H1 (cell line): ENCODE measurements around the gene MAP9. TPM values are rescaled to one million over a fixed set of nuclear protein-coding genes. Genes with fewer than 3 reads are reported as not detected.

Experiments
- CTCF ChIA-PET: fragments of 300-600 bp; sonication (Branson Sonifier 250); formaldehyde crosslinking; loops from one replicate; lab custom pipeline; 2021; ENCODE audit not compliant: partially characterized antibody; lab: Charles Lee
- POLR2A ChIA-PET: fragments of 300-600 bp; sonication (Branson Sonifier 250); formaldehyde crosslinking; loops from one replicate; lab custom pipeline; 2021; ENCODE audit warnings: inconsistent platforms; ENCODE audit not compliant: partially characterized antibody; lab: Charles Lee
- DNase-seq, 2 experiments: peaks; one replicate each; pipeline versions ENCODE4 v3.0.0 to v3.0.0-alpha.2; 2010 to 2022; ENCODE audit warnings: low spot score in 2 of 2, low read depth in 1 of 2, mixed read lengths in 1 of 2
- FAIRE-seq: peaks from 2 replicates; lab custom pipeline; 2011; peaks lifted over from hg19 to GRCh38; lab: Jason Lieb, UNC
- H2AFZ ChIP-seq: 2 replicates; pipeline ENCODE4 v1.8.1; 2012; ENCODE audit warnings: low read length, inconsistent platforms
- H2AK5ac ChIP-seq: 2 replicates; pipeline ENCODE4 v1.6.1; 2013; ENCODE audit warnings: low read depth, low read length
- H2BK120ac ChIP-seq: replicated peaks from 2 replicates; pipeline ENCODE3; 2013; ENCODE audit warnings: low read depth, low read length, inconsistent platforms
- H2BK12ac ChIP-seq: 2 replicates; pipeline ENCODE4 v1.6.1; 2013; ENCODE audit warnings: low read depth, low read length
- H2BK15ac ChIP-seq: 2 replicates; pipeline ENCODE4 v1.6.1; 2013; ENCODE audit warnings: low read length
- H2BK20ac ChIP-seq: 2 replicates; pipeline ENCODE4 v1.6.1; 2013; ENCODE audit warnings: low read length
- H2BK5ac ChIP-seq: 2 replicates; pipeline ENCODE4 v1.6.1; 2013; ENCODE audit warnings: low read depth, low read length
- H3K14ac ChIP-seq: 2 replicates; pipeline ENCODE4 v1.6.1; 2013; ENCODE audit warnings: inconsistent platforms; ENCODE audit not compliant: insufficient read length
- H3K18ac ChIP-seq: 2 replicates; pipeline ENCODE4 v1.6.1; 2013; ENCODE audit warnings: low read length; ENCODE audit errors: extremely low read depth
- H3K23ac ChIP-seq: 2 replicates; pipeline ENCODE4 v1.6.1; 2013; ENCODE audit warnings: inconsistent platforms; ENCODE audit not compliant: insufficient read length
- H3K23me2 ChIP-seq: 2 replicates; pipeline ENCODE4 v1.6.1; 2013; ENCODE audit warnings: low read depth, low read length
- H3K27ac ChIP-seq: 2 replicates; pipeline ENCODE4 v1.6.1; 2011; ENCODE audit warnings: low read depth, low read length, inconsistent platforms
- H3K27me3 ChIP-seq, 4 experiments: replicated peaks in 1 of 4; 1 replicate in 1 of 4; 2 replicates in 3 of 4; pipeline versions ENCODE4 v1.6.1 to v1.8.1; 2011 to 2013; ENCODE audit warnings: low read length in 3 of 4, mild to moderate bottlenecking in 3 of 4, inconsistent platforms in 2 of 4, mixed read lengths in 2 of 4, moderate library complexity in 1 of 4; ENCODE audit not compliant: control insufficient read depth in 3 of 4, insufficient read depth in 3 of 4; ENCODE audit errors: extremely low read depth in 1 of 4
- H3K36me3 ChIP-seq, 4 experiments: 2 replicates each; pipeline versions ENCODE4 v1.6.1 to v1.8.1; 2011 to 2013; ENCODE audit warnings: mild to moderate bottlenecking in 4 of 4, low read length in 3 of 4, moderate library complexity in 2 of 4, control low read depth in 1 of 4, inconsistent platforms in 1 of 4; ENCODE audit not compliant: insufficient read depth in 4 of 4, control insufficient read depth in 2 of 4
- H3K4ac ChIP-seq: replicated peaks from 2 replicates; pipeline ENCODE3; 2013; ENCODE audit warnings: low read length, low read depth, mixed read lengths, inconsistent platforms; ENCODE audit not compliant: insufficient read length
- H3K4me1 ChIP-seq, 4 experiments: replicated peaks in 1 of 4; 1 replicate in 1 of 4; 2 replicates in 3 of 4; pipeline versions ENCODE4 v1.6.1 to v1.8.1; 2011 to 2013; ENCODE audit warnings: low read length in 3 of 4, inconsistent platforms in 2 of 4, mixed read lengths in 1 of 4; ENCODE audit not compliant: insufficient read depth in 4 of 4, control insufficient read depth in 3 of 4
- H3K4me2 ChIP-seq, 2 experiments: 2 replicates each; pipeline versions ENCODE4 v1.6.1 to v1.8.1; 2011 to 2013; ENCODE audit warnings: low read depth in 2 of 2, low read length in 2 of 2, control low read depth in 1 of 2, inconsistent platforms in 1 of 2, mild to moderate bottlenecking in 1 of 2; ENCODE audit not compliant: insufficient read depth in 1 of 2
- H3K4me3 ChIP-seq, 4 experiments: fragments of 200-600, 300-600 bp in 1 of 4; sonication (generic), shearing (Covaris generic), sonication (Bioruptor Twin) in 1 of 4; 2 replicates each; pipeline versions ENCODE4 v1.5.1 to v1.8.1; 2011 to 2016; ENCODE audit warnings: low read length in 4 of 4, low read depth in 3 of 4, control low read depth in 2 of 4, inconsistent platforms in 2 of 4, mild to moderate bottlenecking in 2 of 4, mixed read lengths in 1 of 4, moderate library complexity in 1 of 4; ENCODE audit not compliant: insufficient read depth in 2 of 4; ENCODE audit errors: extremely low read depth in 1 of 4
- H3K56ac ChIP-seq: replicated peaks from 2 replicates; pipeline ENCODE3; 2013; ENCODE audit warnings: low read depth, mild to moderate bottlenecking, mixed read lengths, low read length, inconsistent platforms; ENCODE audit not compliant: insufficient read length
- H3K79me1 ChIP-seq: 2 replicates; pipeline ENCODE4 v1.6.1; 2013; ENCODE audit warnings: low read depth, low read length, control low read depth
- H3K79me2 ChIP-seq, 2 experiments: 2 replicates each; pipeline versions ENCODE4 v1.6.1 to v1.8.1; 2012 to 2013; ENCODE audit warnings: low read length in 2 of 2, mild to moderate bottlenecking in 2 of 2, inconsistent platforms in 1 of 2; ENCODE audit not compliant: insufficient read depth in 2 of 2, control insufficient read depth in 1 of 2
- H3K9ac ChIP-seq, 4 experiments: replicated peaks in 1 of 4; 1 replicate in 1 of 4; 2 replicates in 3 of 4; pipeline versions ENCODE4 v1.6.1 to v1.8.1; 2011 to 2013; ENCODE audit warnings: low read depth in 3 of 4, low read length in 3 of 4, control low read depth in 2 of 4, mild to moderate bottlenecking in 2 of 4, moderate library complexity in 2 of 4, inconsistent platforms in 1 of 4; ENCODE audit errors: extremely low read depth in 1 of 4
- H3K9me3 ChIP-seq, 2 experiments: 2 replicates each; pipeline versions ENCODE4 v1.6.1 to v1.8.1; 2012 to 2013; ENCODE audit warnings: mild to moderate bottlenecking in 2 of 2, moderate library complexity in 2 of 2, control low read depth in 1 of 2, inconsistent platforms in 1 of 2, low read depth in 1 of 2, low read length in 1 of 2, mixed read lengths in 1 of 2; ENCODE audit not compliant: insufficient read depth in 2 of 2
- H4K20me1 ChIP-seq, 2 experiments: replicated peaks in 1 of 2; 2 replicates each; pipeline versions ENCODE3 to v1.8.1; 2011 to 2013; ENCODE audit warnings: inconsistent platforms in 2 of 2, low read length in 2 of 2, mild to moderate bottlenecking in 1 of 2; ENCODE audit not compliant: insufficient read depth in 2 of 2, control insufficient read depth in 1 of 2
- H4K5ac ChIP-seq: 2 replicates; pipeline ENCODE4 v1.6.1; 2013; ENCODE audit warnings: low read length, low read depth, mixed read lengths, inconsistent platforms; ENCODE audit not compliant: insufficient read length
- H4K8ac ChIP-seq: 2 replicates; pipeline ENCODE4 v1.8.0; 2013; ENCODE audit warnings: mild to moderate bottlenecking, moderate library complexity, low read length, inconsistent platforms; ENCODE audit not compliant: insufficient read depth; ENCODE audit errors: extremely low read depth
- H4K91ac ChIP-seq: replicated peaks from 2 replicates; pipeline ENCODE3; 2013; ENCODE audit warnings: low read length, mixed read lengths, inconsistent platforms; ENCODE audit not compliant: insufficient read length
- MAFK ChIP-seq: IDR thresholded peaks from 2 replicates; pipeline ENCODE4 v1.6.1; 2012; ENCODE audit warnings: low read depth, mild to moderate bottlenecking, improper control_type of control experiment, low read length
- WGBS, 2 experiments: shearing (Covaris generic) in 1 of 2; methylation state at CpG; one replicate each; pipeline versions ENCODE4 v1.1.6 to v1.1.7; 2013 to 2015; ENCODE audit warnings: low lambda C conversion rate in 2 of 2, mixed read lengths in 2 of 2, inconsistent platforms in 1 of 2, low coverage in 1 of 2, missing lambda C conversion rate in 1 of 2; ENCODE audit not compliant: insufficient replicate concordance in 2 of 2, insufficient coverage in 1 of 2, insufficient read length in 1 of 2; ENCODE audit errors: extremely low coverage in 1 of 2, missing lambda C conversion rate in 1 of 2; 5-methylcytosine and 5-hydroxymethylcytosine counted together
- polyA plus RNA-seq, 7 experiments: library from polyadenylated mRNA; depleted of rRNA in 3 of 7; stranded (reverse) in 5 of 7; unstranded in 2 of 7; fragments of >200 nt in 5 of 7; fragments of 200-250 nt in 2 of 7; gene quantifications; 1 replicate in 5 of 7; 2 replicates in 1 of 7; 4 replicates in 1 of 7; pipeline versions ENCODE4 v1.2.1 to v1.2.3, GENCODE V29; 2011 to 2013; ENCODE audit warnings: missing spikeins in 2 of 7, mixed read lengths in 2 of 7
- total RNA-seq: library from RNA; stranded (reverse); fragmentation: NEBNext Ultra II Directional; extraction: Animal tissue kit (Norgen Biotek cat#: 25700); gene quantifications from 2 replicates; pipeline ENCODE4 v1.2.1, GENCODE V29; 2021
- TF ChIP-seq, protein P1 (sequence below): IDR thresholded peaks from 2 replicates; pipeline ENCODE4 v1.6.1; 2012; ENCODE audit warnings: low read length, inconsistent platforms

Gene MAP9
- total and polyA plus RNA-seq, 2 of the 8 experiments (the other 6 are each of a cell fraction or from before 2014, with no cell fraction given), result 2.1 to 18.9 TPM

DNA sequence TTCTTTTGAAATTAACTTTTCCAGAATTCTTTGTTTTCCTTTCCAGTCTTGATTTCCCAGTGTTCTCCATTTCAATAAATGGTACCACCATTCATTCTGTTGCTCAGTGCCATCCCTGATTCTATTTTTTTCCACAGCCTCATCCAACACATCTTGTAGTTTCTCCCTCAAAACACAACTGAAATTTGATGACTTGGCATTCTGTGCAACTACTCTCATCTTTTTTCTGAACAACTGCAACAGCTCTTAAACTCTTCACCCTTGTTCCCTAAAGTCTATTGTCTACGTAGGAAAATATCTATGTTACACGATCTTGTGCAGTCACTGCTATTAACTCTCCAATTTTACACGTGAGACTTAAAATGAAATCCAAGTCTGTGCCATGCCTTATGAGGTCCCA, 40.5 kb downstream of the MAP9 start:
- Histone ChIP-seq H4K20me1 (no peaks in the 10 kb centered on the region), H3K4me3 (no peak overlapping the region), H4K91ac (no peak overlapping the region), H3K79me1 (no peaks in the 10 kb centered on the region), H3K9me3 (peaks cover 5 to 9% of the 10 kb centered on the region in 2 experiments; a peak in 3 of 4 replicates), H3K14ac (no peak overlapping the region), H3K4ac (no peak overlapping the region), H4K5ac (no peak overlapping the region), H3K23ac (no peak overlapping the region), H2BK15ac (no peak overlapping the region), H2BK120ac (no peak overlapping the region), H2BK5ac (no peak overlapping the region), H3K23me2 (no peaks in the 10 kb centered on the region), H3K36me3 (no peaks in the 10 kb centered on the region), H3K27me3 (no peaks in the 10 kb centered on the region), H3K27ac (no peak overlapping the region), H3K9ac (no peak overlapping the region), H2AFZ (no peak overlapping the region), H3K18ac (no peak overlapping the region), H2BK12ac (no peak overlapping the region), H2AK5ac (no peak overlapping the region), H3K4me1 (no peaks in the 10 kb centered on the region), H3K56ac (no peak overlapping the region), H3K4me2 (no peak overlapping the region), H3K79me2 (no peaks in the 10 kb centered on the region), H2BK20ac (no peak overlapping the region), H4K8ac (no peak overlapping the region)
- FAIRE-seq (no peak), DNase-seq (no peak)
- 93% methylated on average over 3 of the region's 3 CpGs; no CpG with 5 or more reads in 1 of the 2 experiments for WGBS, 2 experiments
- CTCF ChIA-PET, result interaction anchor here (1.2 to 1.4 kb wide), 2 partner anchors 17 to 310 kb away, joined by 3 read pairs; no protein-coding TSS in a partner anchor
- POLR2A ChIA-PET, result no interaction called here
- peak; percentile 71; the same call in 1 of the 2 replicates for TF ChIP-seq MAFK
- TF ChIP-seq, protein P1, sequence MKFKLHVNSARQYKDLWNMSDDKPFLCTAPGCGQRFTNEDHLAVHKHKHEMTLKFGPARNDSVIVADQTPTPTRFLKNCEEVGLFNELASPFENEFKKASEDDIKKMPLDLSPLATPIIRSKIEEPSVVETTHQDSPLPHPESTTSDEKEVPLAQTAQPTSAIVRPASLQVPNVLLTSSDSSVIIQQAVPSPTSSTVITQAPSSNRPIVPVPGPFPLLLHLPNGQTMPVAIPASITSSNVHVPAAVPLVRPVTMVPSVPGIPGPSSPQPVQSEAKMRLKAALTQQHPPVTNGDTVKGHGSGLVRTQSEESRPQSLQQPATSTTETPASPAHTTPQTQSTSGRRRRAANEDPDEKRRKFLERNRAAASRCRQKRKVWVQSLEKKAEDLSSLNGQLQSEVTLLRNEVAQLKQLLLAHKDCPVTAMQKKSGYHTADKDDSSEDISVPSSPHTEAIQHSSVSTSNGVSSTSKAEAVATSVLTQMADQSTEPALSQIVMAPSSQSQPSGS, result no peak
